CMK (cell line): ENCODE results near the gene KIF22.
"Not testable (repeated sequence)": the region's sequence is repeated elsewhere in the genome, so short reads cannot be mapped to it uniquely, and the experiment has no call there.

Experiments used
- DNase-seq: peaks from one replicate; pipeline ENCODE4 v3.0.0-alpha.2; 2010; ENCODE audit warnings: low read depth

Gene KIF22

DNA sequence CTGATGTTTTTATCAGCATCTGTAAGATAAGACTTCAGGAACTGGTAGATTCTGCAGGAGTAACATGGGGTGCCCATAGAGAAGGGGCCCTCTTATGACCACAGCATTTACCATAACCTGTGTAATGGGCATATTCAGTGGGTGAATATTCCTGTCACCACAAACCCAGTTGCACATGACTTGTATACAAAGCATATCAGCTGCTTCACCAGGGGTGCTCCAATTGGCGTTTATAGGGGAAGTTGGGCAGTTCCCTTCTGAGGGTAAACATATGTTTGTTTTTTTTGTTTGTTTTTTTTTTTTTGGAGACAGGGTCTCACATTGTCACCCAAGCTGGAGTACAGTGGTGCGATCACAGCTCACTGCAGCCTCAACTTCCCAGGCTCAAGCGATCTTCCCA lies 24.0 kb upstream of the KIF22 start:
- DNase-seq: no peak

DNA sequence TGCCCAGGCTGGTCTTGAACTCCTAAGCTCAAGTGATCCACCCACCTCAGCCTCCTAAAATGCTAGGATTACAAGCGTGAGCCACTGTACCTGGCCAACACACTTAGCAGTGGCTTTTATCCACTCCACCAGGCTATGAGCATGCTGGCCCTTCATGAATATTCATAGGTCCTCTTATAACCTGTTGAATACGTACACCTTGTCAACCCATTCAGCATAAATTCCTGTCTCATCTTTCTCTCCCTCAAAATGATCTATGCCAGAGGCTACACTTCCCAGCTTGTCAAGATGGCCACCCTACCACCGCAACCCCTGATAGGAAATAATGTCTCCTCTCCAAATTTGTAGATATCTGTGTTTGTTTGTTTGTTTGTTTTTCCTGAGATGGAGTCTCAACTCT lies 23.5 kb upstream of the KIF22 start:
- no peak for DNase-seq

DNA sequence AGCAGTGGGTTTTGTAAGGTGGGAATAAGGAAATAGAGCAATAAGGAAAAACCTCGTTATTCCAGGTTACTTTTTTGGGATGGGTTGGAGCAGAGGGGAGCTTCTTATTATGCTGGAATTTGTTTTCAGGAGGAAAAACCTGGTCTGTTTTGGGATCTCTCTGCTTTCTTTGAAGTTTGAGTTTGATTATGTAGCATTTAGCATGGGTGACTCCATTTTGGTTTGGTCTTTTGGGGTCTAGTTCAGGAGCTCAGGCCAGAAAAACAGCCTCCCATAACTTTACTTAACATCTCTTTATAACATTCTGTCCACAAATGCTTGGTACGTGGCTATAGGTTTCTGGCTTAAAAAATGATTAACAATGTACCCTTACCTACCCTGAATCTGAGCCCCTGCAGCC lies 21.0 kb upstream of the KIF22 start:
- no peak for DNase-seq

DNA sequence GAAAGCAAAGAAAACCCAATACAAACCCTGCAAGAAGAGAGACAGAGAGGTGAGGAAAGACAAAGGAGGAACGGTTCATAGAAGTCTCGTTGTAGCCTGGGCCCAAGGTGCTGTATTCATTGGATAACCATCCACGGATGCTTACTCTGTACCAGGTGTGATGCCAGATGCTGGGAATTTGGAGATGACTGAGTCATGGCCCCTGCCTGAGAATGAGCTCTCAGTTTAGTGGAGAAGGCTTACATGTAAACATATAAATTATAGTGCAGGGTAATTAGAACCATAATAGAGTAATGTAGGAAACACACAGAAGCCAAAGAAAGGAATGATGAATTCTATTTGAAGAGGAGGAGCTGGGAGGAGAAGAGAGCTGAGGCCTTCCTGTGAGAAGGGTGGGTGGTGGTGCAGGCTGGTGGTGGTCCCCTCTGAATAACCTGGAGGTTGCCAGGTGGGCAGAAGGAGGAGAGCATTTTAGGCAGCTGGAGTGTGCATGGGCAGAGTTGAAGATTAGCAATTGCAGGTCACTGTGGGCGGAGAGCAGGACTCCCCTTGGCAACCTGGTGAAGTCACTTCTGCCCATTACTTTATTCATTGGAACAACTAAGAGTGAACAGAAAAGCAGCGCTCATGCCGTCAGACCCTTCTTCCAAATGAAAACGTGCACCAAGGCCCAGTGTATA lies 20.2 kb upstream of the KIF22 start:
- no peak for DNase-seq

GRCh38 chr16:29772330-29772729 lies 18.2 kb upstream of the KIF22 start:
- not testable (repeated sequence) for DNase-seq

DNA sequence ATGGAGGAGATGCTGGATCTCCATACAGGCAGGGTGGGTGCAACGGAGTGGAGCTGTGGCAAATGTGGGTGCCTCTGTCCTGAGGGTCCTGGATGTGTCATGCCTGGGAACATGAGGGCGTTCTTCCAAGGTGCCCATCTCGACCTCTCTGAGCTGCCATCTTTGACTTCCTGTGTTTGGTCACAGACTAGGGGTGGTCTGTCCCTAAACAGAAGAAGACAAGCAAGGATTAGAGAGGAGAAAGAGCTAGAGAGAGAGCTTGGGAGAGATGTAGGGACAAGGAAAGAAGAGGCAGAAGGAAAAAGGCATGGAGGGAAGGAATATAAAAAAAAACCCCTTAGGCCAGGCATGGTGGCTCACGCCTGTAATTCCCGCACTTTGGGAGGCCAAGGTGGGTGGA lies 15.8 kb upstream of the KIF22 start:
- no peak for DNase-seq

DNA sequence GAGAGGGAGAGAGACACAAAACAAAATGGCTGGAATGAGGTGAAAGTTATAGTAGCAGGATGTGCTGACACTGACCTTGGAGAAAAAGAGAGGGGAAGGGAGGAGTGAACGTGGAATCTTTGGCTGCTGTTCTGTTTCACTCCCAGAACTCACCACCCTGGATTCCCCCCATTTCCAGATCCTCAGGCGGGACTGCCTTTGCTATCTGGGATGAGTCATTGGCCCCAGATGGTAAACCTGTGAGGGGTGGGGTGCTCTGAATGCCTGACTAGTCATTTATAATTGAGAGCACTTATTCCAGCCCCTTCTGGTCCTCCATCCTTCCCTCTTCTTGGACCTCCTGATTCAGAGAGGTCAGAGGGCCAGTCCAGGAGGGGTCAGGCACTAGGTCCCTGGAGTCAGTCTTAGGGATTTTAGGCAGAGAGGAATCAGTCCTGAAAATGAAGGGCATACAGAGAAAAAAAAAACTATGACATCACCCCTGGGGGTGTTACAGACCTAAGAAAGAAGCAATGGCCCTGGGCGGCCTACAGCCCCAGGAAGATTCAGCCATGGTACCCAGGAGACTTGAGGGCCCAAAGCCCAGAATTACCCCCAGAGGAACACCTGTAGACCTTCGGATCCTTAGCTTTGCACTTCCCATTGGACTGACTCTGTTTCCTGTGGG lies 14.7 kb upstream of the KIF22 start:
- no peak for DNase-seq

DNA sequence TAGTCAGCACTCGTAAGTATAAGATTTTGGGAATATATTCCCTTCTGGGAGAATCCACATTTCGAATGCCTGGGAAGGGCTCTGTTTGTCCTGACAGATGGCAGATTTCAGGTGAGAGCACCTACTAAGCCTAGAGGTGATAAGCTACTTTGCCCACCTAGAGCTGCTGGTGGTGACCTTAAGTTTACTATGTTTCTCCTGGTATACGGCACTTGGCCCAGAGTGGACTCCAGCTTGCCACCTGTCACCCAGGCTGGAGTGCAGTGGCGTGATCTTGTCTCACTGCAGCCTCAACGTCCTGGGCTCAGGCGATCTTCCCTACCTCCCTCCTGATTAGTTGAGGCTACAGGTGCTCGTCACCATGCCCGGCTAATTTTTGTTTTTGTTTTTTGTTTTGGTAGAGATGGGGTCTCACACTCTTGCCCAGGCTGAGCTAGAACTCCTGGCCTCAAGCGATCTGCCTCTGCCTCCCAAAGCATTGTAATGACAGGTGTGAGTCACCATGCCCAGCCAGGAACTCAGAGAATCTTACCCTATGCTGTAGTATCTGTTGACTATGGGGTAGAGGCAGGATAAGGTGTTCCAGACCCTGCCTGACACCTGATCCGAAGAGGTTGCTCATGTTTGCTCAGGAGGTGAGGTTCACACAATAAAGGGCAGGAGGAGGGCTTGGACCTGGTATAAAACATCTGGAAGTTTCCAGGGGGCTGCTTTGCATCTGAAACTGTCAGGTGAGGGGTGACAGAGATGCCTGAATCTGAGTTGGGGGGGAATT lies 12.8 kb upstream of the KIF22 start, which contains the start of gene ZG16:
TSS of gene ZG16 (plus strand) at position 681 of the 775 bp plus-strand sequence. CDS start 1,011 bp downstream, outside the sequence.
- no peak for DNase-seq

- no peak for DNase-seq
These were observed 11.1 kb upstream of the KIF22 start for GRCh38 chr16:29779474-29779873.

DNA sequence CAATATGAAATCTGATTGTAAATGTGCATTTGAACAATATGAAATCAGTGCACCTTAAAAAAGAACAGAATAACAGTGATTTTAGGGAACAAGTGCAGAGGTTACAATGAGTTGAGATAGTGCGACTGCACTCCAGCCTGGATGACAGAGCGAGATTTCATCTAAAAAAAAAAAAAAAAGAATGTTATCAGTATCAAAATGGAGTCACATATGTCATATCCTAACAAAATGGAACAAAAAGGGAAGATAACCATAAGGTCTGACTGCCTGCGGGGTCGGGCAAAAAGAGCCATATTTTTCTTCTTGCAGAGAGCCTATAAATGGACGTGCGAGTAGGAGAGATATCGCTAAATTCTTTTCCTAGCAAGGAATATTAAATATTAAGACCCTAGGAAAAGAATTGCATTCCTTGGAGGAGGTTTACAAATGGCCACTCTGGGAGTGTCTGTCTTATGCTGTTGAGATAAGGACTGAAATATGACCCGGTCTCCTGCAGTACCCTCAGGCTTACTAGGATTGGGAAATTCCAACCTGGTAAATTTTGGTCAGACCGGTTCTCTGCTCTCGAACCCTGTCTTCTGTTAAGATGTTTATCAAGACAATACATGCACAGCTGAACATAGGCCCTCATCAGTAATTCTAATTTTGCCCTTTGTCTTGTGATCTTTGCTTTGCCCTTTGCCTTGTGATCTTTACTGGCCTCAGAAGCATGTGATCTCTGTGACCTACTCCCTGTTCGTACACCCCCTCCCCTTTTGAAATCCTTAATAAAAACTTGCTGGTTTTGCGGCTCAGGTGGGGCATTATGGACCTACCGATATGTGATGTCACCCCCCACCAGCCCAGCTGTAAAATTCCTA lies 7.2 kb upstream of the KIF22 start:
- DNase-seq: not testable (repeated sequence)

GRCh38 chr16:29784157-29784556 lies 6.4 kb upstream of the KIF22 start:
- DNase-seq: no peak

GRCh38 chr16:29784901-29785500 lies 5.5 kb upstream of the KIF22 start:
- no peak for DNase-seq

- not testable (repeated sequence) for DNase-seq
These were observed 3.4 kb upstream of the KIF22 start for GRCh38 chr16:29787155-29787554.

DNA sequence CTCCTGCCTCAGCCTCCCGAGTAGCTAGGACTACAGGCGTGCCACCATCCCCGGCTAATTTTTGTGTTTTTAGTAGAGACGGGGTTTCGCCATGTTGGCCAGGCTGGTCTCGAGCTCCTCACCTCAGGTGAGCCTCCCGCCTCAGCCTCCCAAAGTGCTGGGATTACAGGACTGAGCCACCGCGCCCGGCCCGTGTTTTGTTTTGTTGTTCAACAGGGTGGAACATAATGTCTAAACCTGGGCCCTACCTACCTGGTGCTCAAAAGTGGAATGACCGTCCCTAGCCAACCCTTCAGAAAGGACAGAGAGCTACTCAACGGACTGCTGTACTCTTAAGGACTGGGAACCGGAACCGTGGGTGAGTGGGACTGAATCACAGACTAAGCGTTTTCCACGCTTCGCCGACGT lies 772 bp upstream of the KIF22 start:
- DNase-seq: no peak

DNA sequence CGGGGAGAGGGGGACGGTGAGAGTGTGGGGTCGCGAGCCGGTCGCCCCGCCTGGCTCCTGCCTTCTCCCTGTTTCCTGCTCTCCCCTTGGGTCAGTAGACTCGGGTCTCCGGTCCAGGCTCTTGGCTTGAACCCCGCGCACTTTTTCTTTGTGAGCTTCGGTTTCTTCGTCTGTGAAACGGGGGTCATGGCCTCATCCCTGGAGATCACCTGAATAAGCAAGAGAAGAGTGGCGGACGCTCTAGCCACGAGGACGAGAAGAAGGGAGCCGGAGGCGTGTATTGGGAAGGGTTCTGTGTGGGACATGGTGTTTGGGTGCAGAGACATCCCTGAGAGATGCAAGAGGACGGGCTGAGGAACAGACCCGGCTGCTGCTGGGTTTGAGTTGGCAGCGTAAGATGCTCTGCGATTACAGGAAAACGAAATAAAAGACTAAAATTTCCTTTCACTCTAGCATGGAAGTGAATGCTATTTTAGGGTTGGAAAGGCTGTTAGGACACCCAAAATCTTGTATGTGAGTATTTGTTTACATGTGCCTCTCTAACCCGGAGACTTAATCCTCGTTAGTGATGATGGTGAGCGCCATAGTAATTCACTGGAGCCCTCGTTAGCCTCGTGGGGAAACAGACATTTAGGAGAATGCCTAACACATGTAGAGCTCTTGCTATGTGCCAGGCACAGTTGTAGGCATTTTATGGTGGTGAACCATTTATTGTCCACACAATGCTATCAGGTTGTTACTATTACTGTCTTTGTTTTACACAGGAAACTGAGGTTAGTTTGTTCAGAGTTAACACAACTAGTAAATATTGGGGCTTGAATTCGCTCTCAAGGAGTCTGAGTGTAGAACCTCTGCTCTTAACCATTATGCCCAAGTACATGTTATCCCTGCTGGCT lies 646 bp downstream of the KIF22 start:
- no peak for DNase-seq

DNA sequence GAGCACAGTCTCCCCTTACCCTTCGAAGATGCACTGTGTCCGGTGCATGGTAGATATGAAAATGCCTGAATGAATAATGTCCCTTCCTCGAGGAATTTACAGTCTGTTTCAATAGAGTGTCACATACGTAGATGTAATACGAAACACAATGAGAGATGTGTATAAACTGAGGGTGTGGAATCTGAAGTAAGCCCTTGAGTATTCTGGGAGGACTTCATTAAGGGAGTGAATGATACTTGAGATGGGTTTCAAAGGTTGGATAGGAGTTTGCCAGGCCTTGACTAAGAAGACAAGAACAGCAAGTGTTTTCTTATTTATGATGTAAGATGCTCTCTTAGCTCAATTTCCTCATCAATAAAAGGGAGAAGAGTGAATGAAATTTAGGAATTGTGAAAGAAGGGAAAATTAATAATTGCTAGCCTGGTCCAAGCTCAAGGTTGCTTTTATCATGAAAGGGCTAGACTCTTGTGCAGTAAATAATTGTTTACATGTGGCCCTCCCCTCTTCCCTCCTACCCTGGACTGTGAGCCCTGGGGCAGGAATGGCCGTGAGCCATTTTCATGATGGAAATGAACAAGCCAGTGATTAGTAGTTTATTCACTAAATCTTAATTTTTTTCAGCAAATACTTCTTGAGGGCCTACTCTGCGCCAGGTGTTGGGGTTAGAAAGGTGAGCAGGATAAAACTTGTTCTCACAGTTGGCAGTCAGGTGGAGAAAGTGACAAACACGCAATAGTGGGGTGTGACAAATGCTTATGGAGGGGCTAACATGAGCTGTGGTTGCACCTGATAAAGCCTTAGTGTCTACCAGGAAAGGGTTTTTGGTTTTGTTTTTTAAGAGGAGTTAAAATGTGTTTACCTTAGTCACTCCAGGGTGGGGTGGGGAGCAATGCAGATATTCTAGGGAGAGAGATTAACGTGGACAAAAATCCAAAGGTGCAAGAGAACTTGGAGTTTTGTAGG lies 1.6 kb downstream of the KIF22 start:
- no peak for DNase-seq

- DNase-seq: not testable (repeated sequence)
These were observed 2.6 kb downstream of the KIF22 start for GRCh38 chr16:29793153-29793552.

- no peak for DNase-seq
These were observed 3.7 kb downstream of the KIF22 start for GRCh38 chr16:29794231-29794710.

DNA sequence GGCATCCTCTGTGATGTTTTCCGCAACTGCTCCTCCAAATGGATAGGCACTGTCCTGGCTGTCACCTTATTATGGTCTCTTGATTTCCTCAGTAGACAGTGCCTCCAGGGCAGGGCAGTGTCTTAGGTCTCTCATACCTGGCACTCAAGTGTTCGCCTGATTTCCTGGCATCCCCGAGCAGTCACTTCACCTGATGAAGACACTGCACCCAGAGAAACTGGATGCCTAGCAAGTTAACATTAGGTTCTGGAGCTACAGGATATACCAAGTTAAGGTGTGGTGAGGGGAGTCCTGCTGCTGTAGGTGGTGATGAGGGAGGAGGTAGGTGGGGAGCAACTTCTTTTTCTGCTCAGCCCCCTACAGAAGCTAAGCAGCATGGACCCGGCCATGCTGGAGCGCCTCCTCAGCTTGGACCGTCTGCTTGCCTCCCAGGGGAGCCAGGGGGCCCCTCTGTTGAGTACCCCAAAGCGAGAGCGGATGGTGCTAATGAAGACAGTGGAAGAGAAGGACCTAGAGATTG lies 11.9 kb downstream of the KIF22 start:
- no peak for DNase-seq
